Activated CD4-positive, alpha-beta T cell treated with anti-CD3 and anti-CD28 coated beads, Interleukin-2, amount 10 ng/mL, durations not matched to agents 7 days and 5 days (primary cell): ENCODE measurements around the gene SH3GLB2. TPM values are rescaled to one million over a fixed set of nuclear protein-coding genes. Genes with fewer than 3 reads are reported as not detected.
"Not testable (repeated sequence)": the region's sequence is repeated elsewhere in the genome, so short reads cannot be mapped to it uniquely, and the experiment has no call there.

Source experiments
- CTCF ChIA-PET: fragments of 350-600 bp; sonication (Branson Sonifier 250); formaldehyde crosslinking; loops from one replicate; lab custom pipeline; 2021; ENCODE audit warnings: antibody characterized with exemption; lab: Charles Lee
- POLR2A ChIA-PET: fragments of 350-600 bp; sonication (Branson Sonifier 250); formaldehyde crosslinking; loops from one replicate; lab custom pipeline; 2021; ENCODE audit warnings: antibody characterized with exemption; lab: Charles Lee
- DNase-seq: peaks from one replicate; pipeline ENCODE4 v3.0.0-alpha.2; 2020
- H3K27ac Mint-ChIP-seq: one replicate; pipeline ENCODE4 v1.8.0; 2021; ENCODE audit warnings: mild to moderate bottlenecking, moderate library complexity, mixed read lengths
- H3K27me3 Mint-ChIP-seq: one replicate; pipeline ENCODE4 v1.8.0; 2021; ENCODE audit warnings: mixed read lengths
- H3K36me3 Mint-ChIP-seq: one replicate; pipeline ENCODE4 v1.8.0; 2021; ENCODE audit warnings: low read depth, mixed read lengths
- H3K4me1 Mint-ChIP-seq: one replicate; pipeline ENCODE4 v1.8.0; 2021; ENCODE audit warnings: mixed read lengths
- H3K4me3 Mint-ChIP-seq: one replicate; pipeline ENCODE4 v1.8.0; 2021; ENCODE audit warnings: mild to moderate bottlenecking, moderate library complexity, mixed read lengths
- H3K9me3 Mint-ChIP-seq: one replicate; pipeline ENCODE4 v1.8.0; 2021; ENCODE audit warnings: mixed read lengths
- total RNA-seq, 2 experiments: library from RNA; stranded (reverse); gene quantifications; one replicate each; pipeline ENCODE4 v1.2.3, GENCODE V29; 2021

SH3GLB2 gene
- total RNA-seq, 2 experiments from 2014 or later: 111 to 124 TPM

DNA sequence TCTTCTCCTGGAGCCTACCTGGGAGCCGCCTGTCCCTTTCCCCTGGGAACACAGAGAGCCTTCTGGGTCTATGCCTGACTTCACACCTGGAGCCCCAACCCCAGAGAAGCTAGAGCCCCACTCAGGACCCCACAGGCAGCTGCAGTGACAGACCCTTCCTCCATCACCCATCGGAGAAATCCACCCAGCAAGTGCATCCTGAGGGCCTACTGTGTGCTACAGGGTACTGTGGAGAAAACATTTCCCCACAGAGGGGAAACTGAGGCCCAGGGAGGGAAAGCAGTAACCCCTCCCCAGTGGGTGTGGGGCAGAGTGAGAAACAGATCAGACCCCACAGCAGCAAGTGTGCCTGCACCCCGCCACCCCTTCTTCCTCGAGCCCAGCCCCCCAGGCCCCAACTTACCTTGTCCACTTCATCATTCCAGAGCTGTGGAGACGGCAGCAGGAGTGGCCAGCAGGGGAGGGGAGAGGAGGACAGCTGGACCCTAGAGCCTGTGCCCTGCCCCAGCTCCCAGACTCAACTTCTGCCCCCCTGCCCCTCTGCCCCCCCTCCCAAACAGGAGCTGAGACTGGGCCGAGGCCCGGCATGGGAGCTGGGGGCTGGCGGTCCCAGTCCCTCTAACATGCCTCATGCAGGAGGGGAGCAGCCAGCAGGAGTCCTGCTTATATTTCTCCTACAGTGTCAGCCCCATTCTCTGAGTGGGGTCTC lies 17.7 kb downstream of the SH3GLB2 start:
- Mint-ChIP-seq H3K36me3 (peaks cover 15% of the 10 kb centered on the region), H3K4me3 (no peak overlapping the region), H3K27me3 (no peaks in the 10 kb centered on the region), H3K9me3 (no peaks in the 10 kb centered on the region), H3K4me1 (no peaks in the 10 kb centered on the region), H3K27ac (no peak overlapping the region)
- POLR2A ChIA-PET: no interaction called here
- CTCF ChIA-PET: interaction anchor here (1.6 kb wide), 1 partner anchor 9 kb away, joined by 4 read pairs; no protein-coding TSS in a partner anchor
- DNase-seq: no peak

DNA sequence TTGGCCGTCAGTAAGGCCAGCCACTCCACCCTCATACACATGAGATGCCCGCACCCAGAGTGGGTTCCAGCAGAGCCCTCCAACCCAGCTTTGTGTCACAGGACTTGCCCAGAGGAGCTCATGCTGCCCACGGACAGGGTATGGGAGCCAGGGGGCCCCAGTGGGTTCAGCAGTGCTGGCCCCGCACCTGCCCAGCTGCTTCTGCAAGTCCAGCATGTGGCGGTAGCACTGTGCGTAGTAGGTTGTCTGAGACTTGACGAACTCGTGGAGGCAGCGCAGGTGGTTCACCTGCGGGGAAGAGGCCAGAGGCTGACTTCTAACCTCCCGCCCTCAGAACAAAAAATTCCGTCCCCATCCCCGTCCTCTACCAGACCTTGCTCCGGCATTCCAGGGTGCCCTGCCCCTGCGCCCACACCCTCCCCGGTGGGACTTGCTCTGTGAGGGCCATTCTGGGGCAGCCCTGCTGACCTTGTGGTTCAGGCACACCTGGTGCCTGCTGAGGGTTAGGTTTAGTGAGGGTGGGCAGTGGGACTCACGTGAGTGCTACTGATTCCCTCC lies 18.5 kb downstream of the SH3GLB2 start:
- Mint-ChIP-seq H3K4me1 (no peaks in the 10 kb centered on the region), H3K27ac (no peak overlapping the region), H3K4me3 (no peak overlapping the region), H3K9me3 (no peaks in the 10 kb centered on the region), H3K27me3 (no peaks in the 10 kb centered on the region), H3K36me3 (peaks cover 22% of the 10 kb centered on the region)
- no peak for DNase-seq
- POLR2A ChIA-PET: no interaction called here
- CTCF ChIA-PET: interaction anchor here (1.6 kb wide), 1 partner anchor 10 kb away, joined by 4 read pairs; no protein-coding TSS in a partner anchor

GRCh38 chr9:129008986-129009583 lies 19.0 kb downstream of the SH3GLB2 start:
- ChIA-PET POLR2A (no interaction called here), CTCF (no interaction called here)
- H3K36me3 Mint-ChIP-seq: peaks cover 23% of the 10 kb centered on the region
- H3K9me3 Mint-ChIP-seq: no peaks in the 10 kb centered on the region
- no peak overlapping the region for H3K27ac Mint-ChIP-seq
- H3K4me1 Mint-ChIP-seq: no peaks in the 10 kb centered on the region
- H3K4me3 Mint-ChIP-seq: no peak overlapping the region
- no peak for DNase-seq
- H3K27me3 Mint-ChIP-seq: no peaks in the 10 kb centered on the region

DNA sequence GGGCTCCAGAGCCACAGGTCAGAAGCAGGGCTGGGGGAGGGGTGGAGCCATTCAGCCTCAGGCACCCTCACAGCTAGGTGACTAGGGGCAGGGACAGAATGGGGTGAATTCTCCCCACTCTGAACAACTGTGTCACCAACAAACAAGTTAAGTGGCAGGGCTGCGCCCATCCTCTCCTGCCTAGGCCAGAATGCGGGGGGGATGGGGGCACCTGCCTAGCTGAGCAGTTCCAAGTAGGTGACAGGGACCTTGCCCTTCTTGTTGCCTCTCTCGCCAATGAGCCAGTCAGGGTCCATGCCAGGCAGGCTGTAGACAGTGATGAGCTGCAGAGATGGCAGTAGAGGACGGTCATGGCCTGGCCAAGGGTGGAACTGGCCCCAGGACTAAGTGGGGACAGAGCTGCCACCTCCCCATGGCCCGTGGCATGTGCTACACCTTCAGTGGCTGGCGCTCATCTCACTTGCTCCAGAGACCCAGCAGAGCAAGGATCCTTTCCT lies 19.6 kb downstream of the SH3GLB2 start:
- DNase-seq: no peak
- CTCF ChIA-PET: no interaction called here
- Mint-ChIP-seq H3K9me3 (no peaks in the 10 kb centered on the region), H3K36me3 (peaks cover 23% of the 10 kb centered on the region), H3K4me3 (no peak overlapping the region), H3K4me1 (no peaks in the 10 kb centered on the region), H3K27ac (no peak overlapping the region), H3K27me3 (no peaks in the 10 kb centered on the region)
- POLR2A ChIA-PET: no interaction called here

DNA sequence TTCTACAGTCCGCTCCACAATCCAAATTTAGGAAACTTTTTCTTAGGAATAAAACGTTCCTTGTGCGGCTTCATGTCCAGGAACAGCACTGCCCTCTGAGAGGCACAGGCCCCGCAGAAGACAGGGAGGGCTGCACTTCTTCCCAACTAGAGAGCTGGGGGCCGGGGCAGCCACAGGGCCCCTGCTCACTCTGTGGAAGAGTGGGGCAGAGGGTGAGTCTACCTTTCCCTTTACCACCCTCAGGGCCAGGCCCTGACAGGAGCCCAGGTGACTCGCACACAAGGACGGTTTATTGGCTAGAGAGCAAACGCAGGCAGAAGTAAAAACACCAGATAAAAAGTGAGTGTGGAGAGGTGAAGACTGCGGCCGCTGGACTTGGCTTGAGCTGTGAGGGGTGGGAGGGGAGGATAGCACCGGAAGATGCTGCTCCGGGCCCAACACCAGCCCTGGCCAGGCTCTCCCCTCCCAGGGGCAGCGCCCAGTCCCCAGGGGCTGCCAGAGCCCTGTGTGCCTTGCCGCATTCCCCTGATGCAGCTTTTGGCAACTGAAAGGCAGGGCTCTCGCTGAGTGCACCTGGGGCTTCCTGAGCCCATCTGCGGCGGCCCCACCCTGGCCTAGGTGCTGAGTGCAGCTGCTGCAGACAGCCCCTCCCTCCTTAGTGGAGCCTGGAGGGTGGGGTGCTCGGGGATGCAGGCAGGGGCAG lies 20.2 kb downstream of the SH3GLB2 start:
- peak overlapping the region; percentile 50 for H3K27ac Mint-ChIP-seq
- H3K4me3 Mint-ChIP-seq: no peak overlapping the region
- H3K4me1 Mint-ChIP-seq: no peaks in the 10 kb centered on the region
- peaks cover 27% of the 10 kb centered on the region for H3K36me3 Mint-ChIP-seq
- no peak for DNase-seq
- ChIA-PET CTCF (interaction anchor here (0.6 to 0.8 kb wide), 2 partner anchors 10 to 149 kb away, joined by 3 to 4 read pairs; no protein-coding TSS in a partner anchor), POLR2A (no interaction called here)
- no peaks in the 10 kb centered on the region for H3K27me3 Mint-ChIP-seq
- H3K9me3 Mint-ChIP-seq: no peaks in the 10 kb centered on the region

GRCh38 chr9:129007035-129007765 lies 20.9 kb downstream of the SH3GLB2 start:
- Mint-ChIP-seq H3K27me3 (no peaks in the 10 kb centered on the region), H3K27ac (peak overlapping the region; percentile 50), H3K4me1 (no peaks in the 10 kb centered on the region), H3K9me3 (no peaks in the 10 kb centered on the region), H3K36me3 (peaks cover 34% of the 10 kb centered on the region), H3K4me3 (no peak overlapping the region)
- POLR2A ChIA-PET: no interaction called here
- DNase-seq: no peak
- CTCF ChIA-PET: interaction anchor here (0.6 to 1.9 kb wide), 3 partner anchors 11 to 149 kb away, joined by 3 to 6 read pairs (median 4); no protein-coding TSS in a partner anchor

DNA sequence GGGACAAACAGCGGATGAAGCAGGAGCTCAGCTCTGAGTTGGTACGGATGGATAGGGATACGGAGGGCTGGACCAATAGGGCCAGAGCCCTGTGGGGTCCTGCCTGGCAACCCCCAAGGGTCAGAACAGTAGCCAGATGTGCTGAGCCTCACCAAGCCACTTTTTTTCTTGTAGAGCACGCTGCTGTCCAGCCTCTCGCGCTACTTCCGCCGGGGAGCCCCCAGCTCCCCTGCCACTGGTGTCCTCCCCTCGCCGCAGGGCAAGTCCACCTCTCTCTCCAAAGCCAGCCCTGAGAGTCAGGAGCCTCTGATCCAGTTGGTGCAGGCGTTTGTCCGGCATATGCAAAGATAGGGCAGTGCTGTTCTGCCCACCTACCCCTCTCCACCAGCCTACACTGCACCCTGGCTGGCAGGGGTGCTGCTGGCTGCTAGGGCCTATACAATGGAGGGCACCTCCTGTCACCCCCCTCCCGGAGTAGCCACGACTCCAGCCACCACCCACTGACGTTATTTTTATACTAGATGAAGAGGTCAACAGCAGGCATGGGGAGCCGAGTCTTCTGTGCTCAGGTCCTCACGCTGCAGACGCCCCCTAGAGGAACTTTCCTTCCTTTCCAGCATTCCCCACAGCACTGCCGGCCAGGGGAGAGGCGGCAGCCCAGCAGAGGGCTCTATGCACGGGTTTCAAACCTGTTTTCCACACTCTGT lies 21.6 kb downstream of the SH3GLB2 start:
- no peaks in the 10 kb centered on the region for H3K27me3 Mint-ChIP-seq
- H3K27ac Mint-ChIP-seq: peak overlapping the region; percentile 69
- CTCF ChIA-PET: interaction anchor here (0.8 to 1.9 kb wide), 4 partner anchors 9 to 143 kb away, joined by 3 to 6 read pairs (median 6); no protein-coding TSS in a partner anchor
- DNase-seq: peak; percentile 61
- peaks cover 38% of the 10 kb centered on the region for H3K36me3 Mint-ChIP-seq
- H3K9me3 Mint-ChIP-seq: no peaks in the 10 kb centered on the region
- POLR2A ChIA-PET: no interaction called here
- H3K4me3 Mint-ChIP-seq: no peak overlapping the region
- no peaks in the 10 kb centered on the region for H3K4me1 Mint-ChIP-seq

GRCh38 chr9:129005336-129005997 lies 22.7 kb downstream of the SH3GLB2 start:
- Mint-ChIP-seq H3K27me3 (no peaks in the 10 kb centered on the region), H3K4me3 (no peak overlapping the region), H3K27ac (no peak overlapping the region), H3K9me3 (no peaks in the 10 kb centered on the region), H3K4me1 (no peaks in the 10 kb centered on the region), H3K36me3 (peaks cover 47% of the 10 kb centered on the region)
- no peak for DNase-seq
- POLR2A ChIA-PET: no interaction called here
- CTCF ChIA-PET: interaction anchor here (0.6 to 1.9 kb wide), 4 partner anchors 9 to 142 kb away, joined by 3 to 6 read pairs (median 4); no protein-coding TSS in a partner anchor

- POLR2A ChIA-PET, DNase-seq, H3K4me3 Mint-ChIP-seq, H3K4me1 Mint-ChIP-seq, H3K27ac Mint-ChIP-seq, H3K9me3 Mint-ChIP-seq, H3K27me3 Mint-ChIP-seq: not testable (repeated sequence)
- H3K36me3 Mint-ChIP-seq: peaks cover 58% of the 10 kb centered on the region
- CTCF ChIA-PET: interaction anchor here (0.6 to 1.5 kb wide), 5 partner anchors 23 to 186 kb away, joined by 3 to 4 read pairs (median 3); partner anchors contain the start of genes ENDOG and SH3GLB2
These were observed 24.0 kb downstream of the SH3GLB2 start for GRCh38 chr9:129004173-129004572.

DNA sequence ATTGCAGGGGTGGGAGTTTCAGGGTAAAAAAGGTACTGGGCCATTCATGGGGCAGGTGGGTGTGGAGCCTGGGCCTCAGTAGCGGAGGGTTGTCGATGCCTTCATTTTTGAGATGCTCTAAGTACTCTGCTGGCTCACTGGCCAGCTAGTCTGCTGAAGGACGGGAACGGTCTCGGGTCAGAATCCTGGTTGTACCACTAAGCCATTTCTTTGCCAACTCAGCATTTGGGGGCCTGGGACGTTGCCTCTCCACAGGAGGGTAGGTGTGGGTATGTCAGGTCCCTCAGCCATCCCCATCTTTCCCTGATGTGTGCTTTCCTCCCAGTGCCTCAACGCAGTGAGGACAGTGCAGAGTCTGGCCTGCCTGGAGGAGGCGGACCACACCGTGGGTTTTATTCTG lies 25.1 kb downstream of the SH3GLB2 start:
- H3K27ac Mint-ChIP-seq: no peak overlapping the region
- no peaks in the 10 kb centered on the region for H3K27me3 Mint-ChIP-seq
- POLR2A ChIA-PET: no interaction called here
- CTCF ChIA-PET: interaction anchor here (1.5 kb wide), 1 partner anchor 185 kb away, joined by 3 read pairs; the partner anchor contains the start of gene ENDOG
- H3K9me3 Mint-ChIP-seq: no peaks in the 10 kb centered on the region
- H3K36me3 Mint-ChIP-seq: peaks cover 63% of the 10 kb centered on the region
- no peak overlapping the region for H3K4me3 Mint-ChIP-seq
- peaks cover 10% of the 10 kb centered on the region for H3K4me1 Mint-ChIP-seq
- no peak for DNase-seq
